Hematopoietic multipotent progenitor cell treated with erythropoietin and hydrocortisone succinate and interleukin-3 and kit ligand, for 15 days (in vitro differentiated cells): Measurements from ENCODE around the gene ERICH4.
"Not testable (repeated sequence)": the region's sequence is repeated elsewhere in the genome, so short reads cannot be mapped to it uniquely, and the experiment has no call there.

ENCODE experiments used
- DNase-seq: peaks from one replicate; pipeline ENCODE4 v3.0.0-alpha.2; 2015; ENCODE audit warnings: low spot score

The ERICH4 gene

DNA sequence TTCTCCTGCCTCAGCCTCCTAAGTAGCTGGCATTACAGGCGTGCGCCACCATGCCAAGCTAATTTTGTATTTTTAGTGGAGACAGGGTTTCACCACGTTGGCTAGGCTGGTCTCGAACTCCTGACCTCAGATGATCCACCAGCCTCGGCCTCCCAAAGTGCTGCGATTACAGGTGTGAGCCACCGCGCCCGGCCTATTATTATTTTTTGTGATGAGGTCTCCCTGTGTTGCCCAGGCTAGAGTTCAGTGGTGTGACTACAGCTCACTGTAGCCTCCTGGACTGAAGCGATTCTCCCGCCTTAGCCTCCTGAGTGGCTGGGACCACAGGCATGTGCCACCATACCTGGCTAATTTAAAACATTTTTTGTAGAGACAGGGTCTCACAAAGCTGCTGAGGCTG is 7.6 kb upstream of the ERICH4 start:
- DNase-seq = not testable (repeated sequence)

DNA sequence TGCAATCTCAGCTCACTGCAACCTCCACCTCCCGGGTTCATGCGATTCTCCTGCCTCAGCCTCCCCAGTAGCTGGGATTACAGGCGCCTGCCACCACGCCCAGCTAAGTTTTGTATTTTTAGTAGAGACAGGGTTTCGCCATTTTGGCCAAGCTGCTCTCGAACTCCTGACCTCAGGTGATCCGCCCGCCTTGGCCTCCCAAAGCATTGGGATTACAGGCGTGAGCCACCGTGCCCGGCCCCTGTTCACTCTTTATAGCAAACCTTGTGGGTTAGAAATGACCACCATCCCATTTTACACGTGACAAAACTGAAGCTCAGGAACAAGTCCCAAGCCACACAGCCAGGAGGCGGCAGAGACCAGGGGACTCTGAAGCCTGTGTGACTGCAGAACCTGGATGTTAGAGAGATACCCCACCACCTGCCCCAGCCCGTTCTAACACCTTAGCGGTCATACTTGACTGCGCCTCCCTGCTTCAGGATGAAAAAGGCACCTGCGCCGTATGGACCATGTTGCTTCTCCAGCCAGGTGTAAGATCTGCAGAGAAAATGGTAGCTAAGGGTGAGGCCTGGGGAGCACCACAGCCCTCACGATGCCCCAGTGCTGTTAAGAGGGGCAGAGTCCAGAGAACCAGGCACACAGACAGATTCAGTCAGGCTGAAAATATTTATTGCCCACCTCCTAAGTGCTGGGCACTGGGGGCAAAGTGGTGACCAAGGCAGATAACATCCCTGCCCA is 6.9 kb upstream of the ERICH4 start:
- no peak for DNase-seq

DNA sequence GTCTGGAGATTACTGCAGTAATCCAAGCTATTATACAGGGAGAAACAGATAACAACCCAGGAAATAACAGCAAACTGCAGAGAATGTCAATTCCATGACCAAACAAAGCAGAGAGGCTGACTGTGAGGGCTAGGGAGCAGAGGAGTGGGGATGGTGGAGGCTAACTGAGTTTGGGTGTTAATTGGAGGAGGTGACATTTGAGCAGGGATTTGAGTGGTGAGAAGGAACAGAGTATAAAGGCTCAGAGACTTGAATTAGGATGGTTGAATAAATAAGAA is 6.3 kb upstream of the ERICH4 start:
- no peak for DNase-seq

DNA sequence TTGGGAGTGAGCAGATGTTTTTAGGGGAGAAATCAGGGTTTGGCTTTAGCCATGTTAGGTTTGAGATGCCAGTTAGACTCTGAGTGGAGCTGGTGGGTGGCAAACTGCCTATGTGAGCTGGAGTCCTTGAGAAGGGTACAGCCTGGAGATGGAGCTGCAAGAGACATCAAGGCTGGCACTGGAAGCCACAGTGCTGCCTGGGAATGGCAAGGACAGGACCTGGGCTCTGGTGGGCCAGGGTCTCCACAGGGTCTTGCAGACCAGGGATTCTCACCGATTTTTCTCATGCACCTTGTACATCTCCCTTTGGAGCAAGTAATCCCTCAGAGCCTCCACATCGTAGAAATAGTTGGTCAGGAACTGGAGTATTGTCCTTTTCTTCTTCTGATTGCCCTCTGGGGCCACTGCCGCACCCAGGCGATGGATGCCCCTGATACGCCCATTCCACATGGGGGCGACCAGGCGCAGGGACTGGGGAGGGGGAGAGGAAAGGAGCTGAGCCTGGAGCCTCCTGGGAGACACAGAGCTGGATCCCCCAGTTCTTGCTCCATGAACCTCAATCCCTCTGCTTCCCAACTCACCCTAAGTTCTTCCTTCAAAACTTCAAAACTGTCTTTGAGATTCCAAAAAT is 4.9 kb upstream of the ERICH4 start:
- DNase-seq = no peak

DNA sequence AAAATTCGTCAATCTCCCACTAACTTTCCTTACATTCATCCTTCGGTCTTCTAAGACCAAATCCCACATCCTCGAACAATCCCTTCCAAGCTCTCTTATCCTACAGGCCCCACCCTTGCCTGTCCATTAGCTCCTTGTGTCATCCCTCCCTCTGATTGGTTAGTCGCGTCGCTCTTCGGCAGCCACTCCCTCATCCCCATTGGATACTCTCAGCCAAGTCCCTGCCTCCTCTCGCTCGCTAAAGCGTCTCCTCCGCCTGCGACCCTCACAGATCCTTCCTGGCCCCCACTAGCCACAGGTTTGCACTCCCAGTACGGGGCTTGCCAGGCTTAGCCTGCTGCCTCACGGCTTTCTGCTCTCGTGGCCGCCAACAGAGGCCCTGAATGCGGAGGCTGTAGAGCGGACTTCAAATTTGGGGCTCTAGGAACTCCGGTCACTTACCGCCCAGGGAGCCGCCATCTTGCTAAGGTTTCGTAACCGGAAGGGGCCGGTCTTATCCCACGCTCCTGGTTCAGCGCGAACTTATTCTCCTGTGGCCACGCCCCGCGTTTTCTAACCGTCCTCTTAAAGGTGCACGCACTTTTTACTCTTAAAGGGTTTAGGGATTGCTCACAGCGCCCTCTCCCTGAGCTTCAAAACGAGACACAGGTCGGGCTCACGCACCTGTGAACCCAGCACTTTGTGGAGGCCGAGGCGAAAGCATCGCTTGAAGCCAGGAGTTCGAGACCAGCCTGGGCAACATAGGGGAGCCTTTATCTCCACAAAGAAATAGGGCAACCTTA is 3.3 kb upstream of the ERICH4 start, which contains the start of gene DMAC2:
Gene DMAC2, minus strand, starts transcription at position 472 of the 782 bp plus-strand sequence. Its CDS starts 13 bp downstream, at position 459.
- DNase-seq = peak; percentile 99

DNA sequence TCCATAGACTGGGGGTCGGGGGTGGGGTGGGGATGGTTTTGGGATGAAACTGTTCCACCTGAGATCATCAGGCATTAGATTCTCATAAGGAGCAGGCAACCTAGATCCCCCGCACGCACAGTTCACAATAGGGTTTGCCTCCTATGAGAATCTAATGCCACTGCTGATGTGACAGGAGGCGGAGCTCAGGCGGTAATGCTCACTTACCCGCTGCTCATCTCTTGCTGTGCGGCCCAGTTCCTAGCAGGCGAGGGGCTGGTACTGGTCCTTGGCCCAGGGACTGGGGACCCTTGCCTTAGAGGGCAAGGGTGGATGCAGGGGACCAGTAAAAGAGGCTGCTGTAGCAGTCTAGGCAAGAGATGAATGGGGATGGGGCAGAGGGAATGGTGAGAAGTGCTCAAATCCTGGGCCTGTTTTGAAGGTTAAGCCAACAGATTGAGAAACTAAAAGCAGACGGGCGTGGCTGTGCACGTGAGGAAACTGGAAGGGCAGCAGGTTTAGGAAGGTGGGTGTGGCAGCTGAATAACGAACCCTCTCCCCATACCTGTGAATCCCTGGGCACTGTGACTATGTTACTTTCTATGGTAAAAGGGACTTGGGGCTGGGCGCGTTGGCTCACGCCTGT is 1.5 kb upstream of the ERICH4 start:
- no peak for DNase-seq

DNA sequence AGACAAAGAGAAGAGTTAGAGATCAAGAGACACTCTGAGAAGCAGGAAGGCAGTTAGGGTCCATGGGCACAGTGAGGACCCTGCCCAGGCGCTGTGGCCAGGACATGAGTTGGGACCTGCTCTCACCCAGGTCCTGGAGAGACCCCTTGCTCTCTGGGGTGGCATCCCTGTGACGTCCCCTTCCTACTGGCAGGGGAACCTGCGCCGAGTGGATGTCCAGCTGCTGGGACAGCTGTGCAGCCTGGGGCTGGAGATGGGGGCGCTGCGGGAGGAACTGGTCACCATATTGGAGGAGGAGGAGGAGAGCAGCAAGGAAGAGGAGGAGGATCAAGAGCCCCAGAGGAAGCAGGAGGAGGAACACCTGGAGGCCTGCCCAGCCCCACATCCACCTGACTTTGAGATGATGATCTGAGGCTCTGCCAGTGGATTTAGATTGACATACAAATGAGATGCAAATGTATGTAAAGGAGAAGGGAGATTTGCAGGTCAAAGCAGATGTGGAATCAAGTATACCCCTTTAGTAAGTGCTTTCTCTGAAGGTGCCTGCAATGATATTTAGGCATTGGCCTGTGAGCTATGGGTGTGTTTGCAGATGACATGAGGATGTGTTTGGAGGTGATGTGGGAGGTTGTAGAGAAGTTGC is 978 bp downstream of the ERICH4 start:
- no peak for DNase-seq

DNA sequence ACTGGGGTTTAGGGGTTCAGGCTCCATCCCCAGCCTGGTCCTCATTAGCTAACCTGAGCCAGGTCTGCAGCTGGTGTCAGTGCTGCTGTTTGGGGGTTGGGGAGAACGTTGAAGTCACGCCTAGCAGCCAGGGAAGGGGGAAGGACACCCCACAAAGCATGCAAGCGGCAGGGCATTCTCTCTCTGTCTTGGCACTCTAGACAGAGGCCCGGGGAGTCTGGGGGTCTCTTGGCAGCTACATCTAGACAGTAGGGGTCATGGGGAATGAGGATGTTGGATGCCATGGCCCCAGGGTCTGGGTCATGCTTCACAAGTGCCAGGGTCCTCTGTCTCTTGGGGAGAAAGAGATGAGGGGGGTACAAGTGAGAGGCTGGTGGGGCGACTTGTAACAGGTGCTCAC is 2.6 kb downstream of the ERICH4 start:
- no peak for DNase-seq

DNA sequence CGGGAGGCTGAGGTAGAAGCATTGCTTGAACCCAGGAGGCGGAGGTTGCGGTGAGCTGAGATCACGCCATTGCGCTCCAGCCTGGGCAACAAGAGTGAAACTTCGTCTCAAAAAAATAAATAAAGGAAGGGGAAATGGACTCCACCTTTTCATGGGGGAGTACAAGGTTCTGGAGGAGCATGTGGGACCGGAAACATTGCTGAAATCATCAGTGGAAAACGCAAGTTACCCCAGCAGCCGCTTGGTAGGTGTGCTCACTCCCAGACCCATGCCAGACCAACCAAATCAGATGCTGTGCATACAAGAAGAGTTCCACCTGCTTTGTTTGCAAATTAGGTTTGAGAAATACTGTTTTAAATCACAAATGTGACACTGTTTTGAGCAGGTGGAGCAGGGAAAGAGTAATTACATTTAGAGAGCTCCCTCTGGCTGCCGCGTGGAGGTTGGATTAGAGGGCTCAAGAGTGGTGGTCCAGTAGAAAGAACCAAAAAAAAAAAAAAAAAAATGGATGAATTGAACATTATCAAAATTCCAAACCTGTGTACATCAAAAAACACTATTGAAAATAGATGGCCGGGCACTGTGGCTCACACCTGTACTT is 4.9 kb downstream of the ERICH4 start:
- no peak for DNase-seq

DNA sequence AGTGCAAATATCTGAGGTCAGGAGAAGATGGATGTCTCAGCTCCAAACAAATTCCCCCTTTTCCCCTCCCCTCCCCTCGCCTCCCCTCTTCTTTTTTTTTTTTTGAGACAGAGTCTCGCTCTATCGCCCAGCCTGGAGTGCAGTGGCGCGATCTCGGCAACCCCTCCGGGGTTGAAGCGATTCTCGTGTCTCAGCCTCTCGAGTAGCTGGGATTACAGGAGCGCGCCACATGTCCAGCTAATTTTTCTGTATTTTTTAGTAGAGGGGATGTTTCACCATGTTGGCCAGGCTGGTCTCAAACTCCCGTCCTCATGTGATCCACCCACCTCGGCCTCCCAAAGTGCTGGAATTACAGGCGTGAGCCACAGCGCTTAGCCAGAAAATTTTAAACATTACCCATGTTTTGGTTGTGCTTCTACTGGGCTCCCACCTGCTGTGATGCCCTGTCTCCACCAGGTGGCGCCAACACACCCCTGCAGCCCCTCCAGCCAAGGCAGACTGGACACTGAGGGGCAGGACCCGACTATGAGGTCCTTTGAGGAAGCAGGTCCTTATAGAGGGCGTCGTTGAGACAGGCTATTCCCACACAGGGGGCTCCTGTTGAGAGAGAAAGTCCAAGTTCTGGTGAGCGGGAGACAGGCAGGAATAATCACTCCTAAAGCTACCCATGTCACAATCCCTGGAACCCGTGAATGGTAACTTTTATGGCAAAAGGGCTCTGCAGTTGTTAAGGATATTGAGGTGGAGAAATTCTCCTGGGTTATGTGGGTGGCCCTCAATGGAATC is 6.3 kb downstream of the ERICH4 start:
- DNase-seq = peak; percentile 64

DNA sequence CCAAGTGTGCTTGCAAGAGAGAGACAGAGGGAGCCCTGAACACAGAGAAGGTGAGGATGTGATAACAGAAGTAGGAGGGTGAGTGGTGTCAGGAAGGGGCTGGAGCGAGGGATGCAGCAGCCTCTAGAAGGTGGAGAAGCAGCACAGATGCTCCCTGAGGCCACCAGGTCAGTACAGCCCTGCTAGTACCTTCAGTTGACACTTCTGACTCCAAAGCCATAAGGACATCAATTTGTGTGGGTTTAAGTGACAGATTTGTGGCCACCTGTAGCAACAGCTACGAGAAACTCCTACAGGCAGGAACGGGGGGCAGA is 6.9 kb downstream of the ERICH4 start:
- no peak for DNase-seq

DNA sequence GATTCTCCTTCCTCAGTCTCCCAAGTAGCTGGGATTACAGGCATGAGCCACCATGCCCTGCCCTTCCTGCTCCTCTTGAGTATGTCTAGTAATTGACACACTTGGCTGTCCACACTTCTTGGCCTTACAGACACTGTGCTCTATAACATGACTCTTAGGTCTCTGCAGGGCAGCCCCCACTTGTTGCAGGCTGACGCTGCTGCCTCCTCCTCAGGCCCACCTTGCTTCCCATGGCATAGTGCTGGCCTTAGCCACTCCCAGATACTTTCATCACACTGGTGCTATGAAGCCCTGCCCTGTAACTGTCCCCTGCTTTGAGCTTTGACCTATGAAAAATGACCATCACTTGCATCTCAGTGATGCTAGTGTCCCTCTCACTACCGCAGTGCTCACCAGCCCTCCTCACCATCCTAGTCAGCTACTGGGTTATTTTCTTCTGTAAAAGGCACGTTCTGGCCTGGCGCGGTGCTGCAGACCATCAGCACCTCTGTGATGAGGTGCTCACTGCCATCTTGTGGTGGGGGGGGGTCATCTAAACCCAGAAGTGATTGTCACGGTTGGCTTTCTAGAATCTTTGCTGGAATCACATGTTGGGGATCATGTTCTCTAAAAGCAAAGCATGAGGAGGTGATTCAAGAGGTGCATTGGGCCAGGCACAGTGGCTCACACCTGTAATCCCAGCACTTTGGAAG is 9.8 kb downstream of the ERICH4 start:
- DNase-seq = no peak

DNA sequence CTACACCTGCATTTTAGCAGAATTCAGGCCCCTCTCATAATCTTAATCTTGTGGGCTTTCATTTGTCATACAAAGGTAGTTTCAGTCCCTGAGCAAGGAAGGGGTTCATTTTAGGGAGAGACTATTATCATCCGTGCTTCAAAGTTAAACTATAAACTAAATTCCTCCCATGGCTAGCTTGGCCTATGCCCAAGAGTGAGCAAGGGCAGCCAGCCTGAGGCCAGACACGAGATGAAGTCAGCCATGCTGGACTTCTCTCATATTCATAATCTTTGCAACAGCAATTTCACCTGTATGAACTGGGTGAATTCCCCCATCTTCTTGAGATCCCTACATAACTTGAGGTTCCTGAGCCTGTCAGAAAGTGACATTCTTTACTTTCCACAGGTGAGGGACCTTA is 13.0 kb downstream of the ERICH4 start:
- DNase-seq = no peak

DNA sequence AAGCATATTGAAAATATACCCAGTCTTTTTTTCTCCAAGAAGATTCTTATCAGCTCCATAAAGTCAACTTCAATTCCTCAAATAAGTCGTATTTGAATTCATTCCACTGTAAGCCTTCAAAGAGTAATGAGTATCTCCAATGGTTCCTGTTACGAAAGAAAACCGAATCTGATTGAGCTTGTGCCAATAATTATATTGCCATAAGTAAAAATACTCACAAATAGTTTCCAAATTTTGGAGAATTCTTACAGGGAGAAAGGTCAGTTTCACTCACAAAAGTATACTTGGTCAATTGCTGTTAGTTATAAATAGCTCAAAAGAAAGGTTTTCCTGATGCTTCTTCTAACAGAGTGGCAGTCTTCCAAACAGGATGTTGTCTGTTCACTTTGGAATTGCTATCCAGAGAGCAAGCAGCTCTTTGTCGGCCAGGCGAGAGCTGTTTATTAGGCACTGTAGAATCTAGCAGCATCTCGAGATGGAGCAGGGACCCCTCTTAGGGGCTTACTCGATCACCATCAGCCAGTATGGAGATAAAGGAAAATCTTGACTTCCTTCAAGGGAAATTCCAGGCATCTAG is 13.5 kb downstream of the ERICH4 start:
- DNase-seq = no peak

DNA sequence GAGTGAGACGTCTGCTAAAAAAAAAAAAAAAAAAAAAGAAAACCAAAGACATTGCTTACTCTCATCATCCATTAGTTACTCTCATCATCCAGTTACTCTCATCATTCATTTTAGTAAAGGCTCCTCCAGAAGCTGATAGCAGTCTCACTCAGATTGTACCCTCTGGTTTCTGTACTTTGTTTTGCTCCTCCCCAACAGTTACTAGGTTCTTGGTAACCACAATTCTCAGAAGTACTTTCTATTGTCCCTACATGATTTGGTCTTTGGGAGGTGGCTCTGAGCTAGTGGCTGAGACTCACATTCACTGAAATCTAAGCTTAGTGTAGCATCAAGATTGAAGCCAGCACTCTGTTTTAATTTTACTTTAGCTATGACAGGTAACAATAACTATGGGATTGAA is 14.3 kb downstream of the ERICH4 start:
- DNase-seq = no peak

DNA sequence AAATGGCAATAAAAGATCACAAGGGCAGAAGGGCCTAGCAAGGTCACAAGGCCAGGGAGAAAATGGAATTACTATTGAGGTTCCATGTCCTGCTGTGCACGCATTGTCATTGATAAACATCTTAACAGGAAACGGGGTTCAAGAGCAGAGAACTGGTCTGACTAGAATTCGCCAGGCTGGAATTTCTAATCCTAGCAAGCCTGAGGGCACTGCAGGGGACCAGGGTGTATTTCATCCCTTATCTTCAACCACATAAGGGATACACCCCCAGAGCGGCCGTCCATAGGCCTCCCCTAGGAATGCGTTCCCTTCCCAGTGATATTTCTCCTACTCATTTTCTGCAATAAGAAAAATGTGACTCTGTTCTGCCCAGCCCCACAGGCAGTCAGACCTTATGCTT is 19.5 kb downstream of the ERICH4 start:
- DNase-seq = no peak

DNA sequence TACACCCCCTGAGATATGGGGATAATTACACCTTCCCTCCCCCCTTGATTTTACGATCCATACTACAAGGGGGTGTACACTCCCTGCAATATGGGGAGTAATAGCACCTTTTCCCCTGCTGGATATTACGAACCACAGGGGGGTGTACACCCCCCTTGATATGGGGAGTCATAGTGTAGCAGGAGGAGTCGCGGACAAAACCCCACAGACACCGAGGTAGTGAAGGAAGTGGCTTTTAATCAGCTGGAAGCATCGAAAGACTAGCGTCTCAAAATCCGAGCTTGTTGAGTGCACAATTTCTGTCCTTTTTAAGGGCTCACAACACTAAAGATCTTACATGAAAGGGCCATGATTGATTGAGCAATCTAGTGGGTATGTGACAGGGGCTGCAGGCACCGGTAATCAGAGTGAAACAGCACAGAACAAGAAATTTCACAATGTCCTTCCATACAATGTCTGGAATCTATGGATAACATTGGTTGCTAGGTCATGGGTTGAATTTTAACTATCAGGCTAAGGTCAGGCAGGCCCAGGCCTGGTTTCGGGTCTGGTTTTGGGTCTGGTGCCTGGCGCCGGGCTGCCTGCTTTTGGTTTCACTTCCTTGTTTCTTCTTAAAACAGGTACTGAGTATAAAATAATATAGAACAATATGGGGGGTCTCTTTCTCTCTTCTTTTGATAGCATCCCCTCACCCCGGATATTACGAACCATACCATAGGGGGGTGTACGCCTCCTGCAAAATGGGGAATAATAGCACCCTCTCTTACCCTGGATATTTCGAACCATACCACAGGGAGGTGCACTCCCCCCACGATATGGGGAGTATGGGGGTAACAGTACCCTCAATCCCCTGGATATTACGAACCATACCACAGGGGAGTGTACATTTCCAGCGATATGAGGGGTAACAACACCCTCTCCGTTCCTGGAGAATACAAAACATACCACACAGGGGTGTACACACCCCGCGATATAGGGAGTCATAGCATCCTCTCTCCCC is 20.6 kb downstream of the ERICH4 start:
- not testable (repeated sequence) for DNase-seq

DNA sequence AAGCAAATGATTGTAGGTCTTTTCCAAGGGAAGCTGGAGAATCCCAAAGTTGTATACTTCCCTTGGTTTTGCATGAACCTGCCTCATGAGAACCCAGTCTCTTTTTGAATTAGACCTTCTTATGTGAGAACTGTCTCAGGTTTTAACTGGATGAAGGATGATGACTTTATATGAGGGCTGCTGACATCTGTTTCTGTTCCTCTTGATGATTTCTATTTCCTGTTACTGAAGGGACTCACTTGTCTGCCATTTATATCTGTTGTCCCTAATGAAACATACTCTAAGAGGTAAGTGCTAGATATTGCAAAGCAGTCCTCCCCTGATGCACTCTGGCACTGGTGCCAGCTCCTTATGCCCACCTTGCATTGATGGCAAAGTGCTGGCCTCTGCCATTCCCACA is 33.6 kb downstream of the ERICH4 start:
- DNase-seq = no peak

DNA sequence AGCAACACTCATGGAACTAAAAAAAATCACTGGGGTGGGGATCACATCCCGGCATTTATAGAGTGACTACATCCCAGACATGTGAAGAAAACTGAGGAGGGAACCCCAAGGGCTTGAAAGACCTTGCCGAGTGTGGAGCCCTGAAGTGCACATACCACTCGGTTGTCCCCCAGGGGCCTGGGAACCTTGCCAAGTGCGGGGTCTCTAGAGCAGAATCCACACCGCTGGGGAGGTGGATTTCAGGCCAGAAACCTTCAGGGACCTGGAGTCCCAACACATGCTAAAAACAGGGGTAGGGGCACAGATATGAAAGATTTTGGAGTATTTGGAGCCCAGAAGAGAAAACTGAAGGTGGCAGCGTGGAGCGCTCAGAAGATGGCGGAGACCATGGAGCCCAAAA is 35.2 kb downstream of the ERICH4 start:
- DNase-seq = no peak
